GM21381 (cell line): ENCODE measurements around the gene NSD2.
A peak's percentile ranks its signal among the peaks of the same experiment; 100 is the strongest.
"Not testable (repeated sequence)": the region's sequence is repeated elsewhere in the genome, so short reads cannot be mapped to it uniquely, and the experiment has no call there.

Experiments used
- ATAC-seq: cut with Tn5 transposase; IDR thresholded peaks from one replicate; pipeline ENCODE4 v1.9.1; 2021; ENCODE audit warnings: mild to moderate bottlenecking, moderate library complexity; ENCODE audit not compliant: unreplicated experiment

Gene NSD2

DNA sequence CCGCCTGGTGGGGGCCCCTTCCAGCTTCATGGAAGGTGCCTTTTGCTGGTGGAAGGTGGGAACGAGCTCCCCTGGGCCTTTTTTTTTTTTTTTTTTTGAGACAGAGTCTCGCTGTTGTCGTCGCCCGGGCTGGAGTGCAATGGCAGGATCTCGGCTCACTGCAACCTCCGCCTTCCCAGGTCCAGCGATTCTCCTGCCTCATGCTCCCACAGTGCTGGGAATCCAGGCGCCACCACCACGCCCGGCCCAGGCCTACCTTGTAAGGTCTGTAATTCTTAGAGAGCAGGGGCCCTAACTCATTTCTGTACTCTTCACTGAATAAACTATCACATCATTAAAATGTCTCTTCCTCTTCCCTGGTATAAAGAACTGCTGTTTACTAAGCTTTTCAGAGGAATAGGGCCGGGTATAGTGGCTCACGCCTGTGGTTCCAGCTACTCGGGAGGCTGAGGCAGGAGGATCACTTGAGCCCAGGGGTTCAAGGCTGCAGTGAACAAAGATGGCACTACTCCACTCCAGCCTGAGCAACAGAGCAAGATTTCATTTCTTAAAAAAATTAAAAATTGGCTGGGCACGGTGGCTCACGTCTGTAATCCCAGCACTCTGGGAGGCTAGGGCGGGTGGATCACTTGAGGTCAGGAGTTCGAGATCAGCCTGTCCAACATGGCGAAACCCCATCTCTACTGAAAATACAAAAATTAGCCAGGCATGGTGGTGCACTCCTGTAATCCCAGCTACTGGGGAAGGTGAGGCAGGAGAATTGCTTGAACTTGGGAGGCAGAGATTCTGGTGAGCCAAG is 122.7 kb downstream of the NSD2 start:
- ATAC-seq = not testable (repeated sequence)

DNA sequence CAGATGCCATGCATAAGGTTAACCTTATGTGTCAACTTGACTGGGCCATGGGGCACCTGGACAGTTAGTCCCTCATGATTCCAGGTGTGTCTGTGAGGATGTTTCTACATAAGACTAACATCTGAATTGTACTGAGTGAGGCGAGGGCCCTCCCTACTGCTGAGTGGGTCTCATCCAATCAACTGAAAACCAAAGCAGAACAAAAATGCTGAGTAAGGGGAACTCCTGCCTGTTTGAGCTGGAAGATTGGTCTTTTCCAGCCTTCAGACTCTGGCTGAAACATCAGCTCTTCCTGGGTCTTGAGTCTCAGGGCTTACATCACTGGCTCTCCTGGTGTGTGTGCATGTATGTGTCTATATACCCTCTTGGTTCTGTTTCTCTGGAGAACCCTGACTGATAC is 123.7 kb downstream of the NSD2 start:
- no peak for ATAC-seq

DNA sequence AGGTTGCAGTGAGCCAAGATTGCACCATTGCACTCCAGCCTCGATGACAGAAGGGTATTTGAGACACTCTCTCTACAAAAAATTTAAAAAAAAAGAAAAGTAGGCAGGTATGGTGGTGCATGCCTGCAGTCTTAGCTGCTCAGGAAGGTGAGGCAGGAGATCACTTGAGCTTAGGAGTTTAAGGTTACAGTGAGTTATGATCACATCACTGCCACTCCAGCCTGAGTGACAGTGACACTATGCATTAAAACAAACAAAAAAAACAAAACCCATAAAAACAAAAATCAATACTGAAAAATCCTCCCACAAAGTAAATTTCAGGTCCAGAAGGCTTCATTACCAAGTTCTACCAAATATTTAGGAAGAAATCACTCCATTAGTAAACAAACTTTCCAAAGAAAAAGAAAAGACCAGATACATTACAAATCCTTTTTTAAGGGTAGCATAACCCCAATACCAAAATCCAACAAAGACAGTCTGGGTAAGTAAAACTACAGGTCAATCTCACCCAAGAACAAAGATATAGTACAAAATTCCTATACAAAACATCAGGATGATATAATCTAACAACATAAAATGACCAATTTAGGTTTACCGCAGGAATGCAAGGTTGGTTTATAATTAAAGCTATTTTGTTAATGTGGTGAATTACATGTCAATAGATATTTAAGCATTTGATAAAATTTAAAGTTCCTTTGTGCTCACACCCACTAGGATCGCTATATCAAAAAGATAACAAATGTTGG is 125.8 kb downstream of the NSD2 start:
- ATAC-seq = no peak

DNA sequence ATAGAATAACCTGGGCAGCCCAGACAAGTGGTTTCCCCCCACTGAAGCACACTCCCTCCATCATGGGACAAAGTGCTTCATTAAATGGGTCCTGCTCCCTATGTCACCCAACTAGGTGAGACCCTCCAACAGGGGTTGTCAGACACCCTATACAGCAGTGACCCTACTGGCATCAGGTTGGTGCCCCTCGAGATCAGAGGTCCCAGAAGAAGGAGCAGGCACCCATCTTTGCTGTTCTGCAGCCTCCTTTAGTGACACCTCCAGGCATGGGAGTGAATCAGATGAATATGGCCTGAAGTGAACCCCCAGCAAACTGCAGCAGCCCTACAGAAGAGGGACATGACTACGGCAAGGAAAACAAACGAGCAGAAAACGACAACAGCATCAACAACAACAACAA is 126.5 kb downstream of the NSD2 start:
- ATAC-seq = no peak

DNA sequence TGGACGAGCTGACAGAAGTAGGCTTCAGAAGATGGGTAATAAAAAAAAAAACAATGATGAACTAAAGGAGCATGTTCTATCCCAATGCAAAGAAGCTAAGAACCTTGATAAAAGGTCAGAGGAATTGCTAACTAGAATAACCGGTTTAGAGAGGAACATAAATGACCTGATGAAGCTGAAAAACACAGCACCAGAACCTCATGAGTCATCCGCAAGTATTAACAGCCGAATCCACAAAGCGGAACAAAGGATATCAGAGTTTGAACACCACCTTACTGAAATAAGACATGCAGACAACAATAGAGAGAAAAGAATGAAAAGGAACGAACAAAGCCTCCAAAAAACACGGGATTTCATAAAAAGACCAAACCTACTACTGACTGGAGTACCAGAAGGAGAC is 127.1 kb downstream of the NSD2 start:
- ATAC-seq = no peak

DNA sequence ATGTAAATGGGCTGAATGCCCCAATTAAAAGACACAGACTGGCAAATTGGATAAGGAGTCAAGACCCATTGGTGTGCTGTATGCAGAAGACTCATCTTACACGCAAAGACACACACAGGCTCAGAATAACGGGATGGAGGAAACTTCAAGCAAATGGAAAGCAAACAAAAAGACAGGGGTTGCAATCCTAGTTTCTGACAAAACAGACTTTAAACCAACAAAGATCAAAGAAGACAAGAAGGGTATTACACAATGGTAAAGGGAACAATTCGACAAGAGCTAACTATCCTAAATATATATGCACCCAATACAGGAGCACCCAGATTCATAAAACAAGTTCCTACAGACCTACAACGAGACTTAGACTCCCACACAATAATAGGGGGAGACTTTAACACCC is 128.1 kb downstream of the NSD2 start:
- ATAC-seq = not testable (repeated sequence)

DNA sequence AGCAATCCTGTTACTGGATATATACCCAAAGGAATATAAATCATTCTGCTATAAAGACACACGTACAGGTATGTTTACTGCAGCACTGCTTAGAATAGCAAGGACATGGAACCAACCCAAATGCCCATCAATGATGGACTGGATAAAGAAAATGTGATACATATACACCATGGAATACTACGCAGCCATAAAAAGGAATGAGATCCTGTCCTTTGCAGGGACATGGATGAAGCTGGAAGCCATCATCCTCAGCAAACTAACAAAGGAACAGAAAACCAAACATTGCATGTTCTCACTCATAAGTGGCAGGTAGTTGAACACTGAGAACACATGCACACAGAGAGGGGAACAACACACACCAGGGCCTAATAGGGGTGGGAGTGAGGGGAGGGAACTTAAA is 132.2 kb downstream of the NSD2 start:
- not testable (repeated sequence) for ATAC-seq

DNA sequence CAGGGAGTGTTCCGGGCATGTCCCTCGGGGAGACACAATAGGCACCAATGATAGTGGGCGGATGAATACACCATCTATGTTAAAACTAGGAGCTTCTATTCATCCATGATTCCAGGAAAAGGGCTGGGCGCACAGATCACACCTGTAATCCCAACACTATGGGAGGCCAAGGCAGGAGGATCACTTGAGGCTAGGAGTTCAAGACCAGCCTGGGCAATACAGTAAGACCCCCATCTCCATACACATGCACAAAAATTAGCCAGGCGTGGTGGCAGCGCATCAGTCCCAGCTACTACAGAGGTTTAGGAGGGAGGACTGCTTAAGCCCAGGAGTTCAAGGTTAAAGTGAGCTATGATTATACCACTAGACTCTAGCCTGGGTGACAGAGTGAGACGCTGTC is 135.2 kb downstream of the NSD2 start:
- no peak for ATAC-seq

DNA sequence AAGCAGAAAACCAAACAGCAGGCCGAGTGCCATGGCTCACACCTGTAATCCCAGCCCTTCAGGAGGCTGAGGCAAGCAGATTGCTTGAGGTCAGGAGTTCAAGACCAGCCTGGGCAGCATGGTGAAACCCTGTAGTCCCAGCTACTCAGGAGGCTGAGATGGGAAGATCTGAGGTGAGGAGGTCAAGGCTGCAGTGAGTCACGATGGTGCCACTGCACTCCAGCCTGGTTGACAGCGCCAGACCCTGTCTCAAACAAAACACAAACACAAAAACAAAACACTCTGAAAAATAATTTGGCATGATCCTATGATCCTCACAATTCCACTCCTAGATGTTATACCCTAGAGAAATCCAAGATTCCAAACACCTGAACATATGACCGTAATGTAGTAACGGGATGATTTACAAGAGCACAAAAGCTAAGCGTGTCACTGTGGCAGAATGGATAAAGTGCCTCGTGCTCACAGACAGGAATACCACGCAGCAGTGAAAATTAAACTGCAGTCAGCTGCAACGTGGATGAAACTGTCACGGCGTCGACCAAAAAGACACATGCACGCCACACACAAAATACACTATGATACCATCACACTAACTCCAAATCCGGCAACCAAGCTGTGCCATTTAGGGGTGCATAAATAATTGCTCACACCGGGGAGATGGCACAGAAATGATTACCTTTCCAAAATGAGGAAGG is 135.9 kb downstream of the NSD2 start:
- no peak for ATAC-seq

DNA sequence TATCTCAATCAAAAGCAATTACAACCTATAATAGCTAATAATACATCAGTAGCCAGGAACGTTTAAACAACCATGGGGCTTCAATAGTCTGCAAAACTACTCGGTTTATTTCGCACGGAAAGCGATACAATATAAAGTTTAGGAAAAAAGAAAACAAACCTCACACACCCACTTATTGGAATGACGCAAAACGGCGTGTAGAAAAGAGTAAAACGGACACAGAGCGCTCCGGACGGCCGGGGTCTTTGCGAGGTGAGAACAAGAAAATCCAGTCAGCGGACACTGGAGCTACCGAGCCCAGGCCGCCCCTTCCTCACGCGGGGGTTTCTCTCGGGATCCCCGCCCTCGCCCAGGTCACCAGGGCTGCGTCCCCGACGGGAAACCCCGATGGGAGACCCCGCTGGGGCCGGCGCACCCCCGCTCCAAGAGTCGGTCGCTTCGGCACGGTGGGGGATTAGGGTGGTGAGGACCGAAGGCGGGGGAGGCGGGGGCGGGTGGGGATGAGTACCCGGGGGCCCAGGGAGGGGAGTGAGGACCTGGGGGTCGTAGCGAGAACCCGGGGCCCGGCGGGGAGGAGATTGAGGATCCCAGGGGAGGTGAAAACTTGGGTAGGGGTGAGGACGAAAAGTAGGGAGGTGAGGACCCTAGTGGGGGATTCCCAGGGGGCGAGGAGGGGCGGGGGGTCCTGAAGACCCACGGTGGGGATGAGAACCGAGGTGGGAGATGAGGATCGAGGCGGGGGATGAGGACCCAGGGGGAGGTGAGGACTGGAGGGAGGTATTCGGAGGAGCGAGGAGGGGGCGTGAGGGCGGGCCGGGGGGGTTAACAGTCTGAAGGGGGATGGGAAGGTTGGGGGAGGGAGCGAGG is 136.8 kb downstream of the NSD2 start:
- no peak for ATAC-seq

DNA sequence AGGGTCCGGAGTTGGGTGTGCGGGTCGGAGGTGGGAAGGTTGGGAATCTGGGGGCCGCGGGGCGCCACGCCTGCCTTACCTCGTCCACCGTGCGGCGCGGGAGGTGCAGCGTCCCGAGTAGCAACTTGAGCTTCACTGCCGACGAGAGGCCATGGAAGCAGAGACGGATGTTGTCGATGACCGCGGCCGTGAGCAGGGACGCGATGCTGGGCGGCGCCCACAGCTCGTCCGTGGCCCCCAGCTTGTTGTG is 137.4 kb downstream of the NSD2 start:
- ATAC-seq = no peak

DNA sequence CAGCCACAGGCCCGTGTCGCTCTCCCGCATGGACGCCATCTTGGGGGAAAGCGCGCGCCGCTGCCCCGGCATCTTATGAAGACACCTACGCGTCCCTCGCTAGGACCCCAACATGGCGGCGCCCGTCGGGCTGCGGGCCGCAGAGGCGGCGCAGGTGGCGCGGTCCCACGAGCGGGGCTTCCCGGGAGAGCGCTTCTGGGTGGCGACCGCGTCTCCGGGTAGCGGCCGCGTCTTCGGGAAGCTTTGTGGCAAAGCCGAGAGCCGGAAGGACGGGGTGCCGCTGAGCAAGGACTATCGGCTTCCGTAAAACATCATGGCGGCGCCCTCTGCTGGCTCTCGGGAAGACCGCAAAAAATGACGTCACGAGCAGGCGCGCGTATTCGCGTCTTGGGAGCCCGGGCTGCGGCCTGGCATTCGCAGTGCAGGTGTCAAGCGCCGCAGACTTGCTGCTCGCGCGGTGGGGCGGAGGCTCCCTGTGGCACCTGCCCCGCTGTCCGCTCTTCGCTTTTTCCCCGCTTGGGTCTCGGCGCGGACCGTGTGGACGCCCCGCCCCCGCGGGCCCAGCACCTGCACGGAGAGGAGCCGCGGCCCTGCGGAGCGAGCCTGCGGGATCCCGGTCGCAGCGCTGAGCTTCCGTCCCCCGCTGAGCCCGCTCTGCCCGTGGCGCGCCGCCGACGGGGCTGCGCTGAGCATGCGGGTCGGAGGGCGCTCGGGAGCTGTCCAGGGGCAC is 137.9 kb downstream of the NSD2 start, which contains the start of gene NELFA:
TSS of gene NELFA (minus strand) at position 54 of the 730 bp plus-strand sequence. CDS start at position 39, 15 bp downstream.
- ATAC-seq = peak; percentile 87

DNA sequence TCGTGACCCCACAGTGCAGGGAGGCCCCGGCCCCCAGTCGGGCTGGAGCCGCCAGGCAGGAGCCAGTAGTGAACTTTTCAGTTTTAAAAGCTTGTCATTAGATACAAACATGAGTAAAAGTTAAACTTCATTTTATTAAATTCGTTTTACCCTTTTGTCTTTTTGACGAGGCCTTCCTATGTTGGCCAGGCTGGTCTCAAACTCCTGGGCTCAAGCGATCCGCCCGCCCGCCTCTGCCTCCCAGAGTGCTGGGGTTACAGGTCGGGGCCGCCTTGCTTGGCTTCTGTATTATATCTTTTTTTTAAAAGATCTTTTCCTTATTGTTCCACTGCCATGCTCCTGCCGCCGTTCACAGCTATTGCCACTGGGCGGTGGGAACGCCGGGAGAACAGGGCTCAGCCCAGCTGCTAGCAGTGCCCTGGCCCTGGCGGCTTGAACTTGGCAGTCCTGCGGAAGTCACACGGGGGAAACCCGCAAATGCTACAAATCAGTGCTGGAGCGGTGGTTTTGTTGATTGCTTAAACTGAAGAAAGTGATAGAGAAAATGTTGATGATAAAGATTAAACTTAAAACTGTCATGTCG is 138.5 kb downstream of the NSD2 start:
- ATAC-seq = no peak

DNA sequence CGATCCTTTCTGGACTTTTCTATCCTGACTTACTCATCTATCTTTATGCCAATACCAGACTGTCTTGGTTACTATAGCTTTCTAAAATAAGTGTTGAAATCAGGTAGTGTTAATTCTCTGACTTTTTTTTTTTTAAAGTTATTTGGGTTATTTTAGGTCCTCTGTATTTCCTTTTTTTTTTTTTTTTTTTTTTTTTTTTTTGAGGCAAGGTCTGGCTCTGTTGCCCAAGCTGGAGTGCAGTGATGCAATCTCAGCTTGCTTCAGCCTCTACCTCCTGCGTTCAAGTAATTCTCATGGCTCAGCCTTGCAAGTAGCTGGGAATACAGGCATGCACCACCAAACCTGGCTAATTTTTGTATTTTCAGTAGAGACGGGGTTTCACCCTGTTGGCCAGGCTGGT is 140.4 kb downstream of the NSD2 start:
- no peak for ATAC-seq

DNA sequence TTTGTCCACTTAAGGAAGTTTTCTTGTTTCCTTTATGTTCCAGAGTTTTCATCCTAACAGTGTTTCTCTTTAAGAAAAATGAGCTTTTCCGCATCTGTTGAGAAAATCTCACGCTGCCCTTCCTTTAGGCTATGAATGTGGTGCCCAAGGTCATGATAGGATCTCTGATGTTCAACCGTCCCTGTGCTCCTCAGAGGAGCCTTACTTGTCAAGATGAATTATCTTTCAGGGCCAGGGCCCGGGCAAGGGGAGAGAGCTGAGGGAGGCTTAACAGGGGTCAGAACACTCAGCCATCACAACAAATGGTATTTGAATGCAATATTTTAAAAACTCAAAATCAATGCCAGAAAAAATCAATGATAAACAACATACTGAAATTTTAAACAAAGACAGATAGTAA is 143.8 kb downstream of the NSD2 start:
- ATAC-seq = no peak

DNA sequence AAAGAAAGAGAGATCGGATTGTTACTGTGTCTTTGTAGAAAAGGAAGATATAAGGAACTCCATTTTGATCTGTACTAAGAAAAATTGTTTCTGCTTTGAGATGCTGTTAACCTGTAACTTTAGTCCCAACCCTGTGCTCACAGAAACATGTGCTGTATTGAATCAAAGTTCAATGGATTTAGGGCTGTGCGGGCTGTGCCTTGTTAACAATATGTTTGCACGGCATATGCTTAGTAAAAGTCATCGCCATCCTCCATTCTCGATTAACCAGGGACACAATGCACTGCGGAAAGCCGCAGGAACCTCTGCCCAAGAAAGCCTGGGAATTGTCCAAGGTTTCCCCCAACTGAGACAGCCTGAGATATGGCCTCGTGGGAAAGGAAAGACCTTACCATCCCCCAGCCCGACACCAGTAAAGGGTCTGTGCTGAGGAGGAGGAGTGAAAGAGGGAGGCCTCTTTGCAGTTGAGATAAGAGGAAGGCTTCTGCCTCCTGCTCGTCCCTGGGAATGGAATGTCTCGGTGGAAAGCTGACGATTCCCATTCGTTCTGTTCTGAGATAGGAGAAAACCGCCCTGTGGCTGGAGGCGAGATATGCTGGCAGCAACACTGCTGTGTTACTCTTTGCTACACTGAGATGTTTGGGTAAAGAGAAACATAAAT is 150.3 kb downstream of the NSD2 start:
- not testable (repeated sequence) for ATAC-seq

DNA sequence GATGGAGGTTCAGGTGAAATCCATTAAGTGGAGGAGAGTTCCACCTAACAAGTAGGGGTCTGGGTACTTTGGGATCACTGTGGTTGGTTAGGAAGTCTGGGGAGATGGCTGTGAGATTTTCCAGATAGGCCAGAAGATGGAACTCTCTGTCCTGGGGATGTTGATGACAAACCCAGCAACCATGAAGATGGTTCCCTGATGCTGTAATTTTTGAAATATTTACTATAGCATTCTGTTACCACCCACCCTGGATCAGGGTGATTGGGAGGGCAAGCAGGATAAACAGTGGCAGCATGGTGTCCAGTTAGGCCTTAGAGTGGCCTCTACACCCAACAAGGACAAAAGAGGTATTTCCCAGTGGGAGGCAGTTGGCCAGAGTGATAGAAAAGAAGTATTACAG is 153.5 kb downstream of the NSD2 start:
- no peak for ATAC-seq

DNA sequence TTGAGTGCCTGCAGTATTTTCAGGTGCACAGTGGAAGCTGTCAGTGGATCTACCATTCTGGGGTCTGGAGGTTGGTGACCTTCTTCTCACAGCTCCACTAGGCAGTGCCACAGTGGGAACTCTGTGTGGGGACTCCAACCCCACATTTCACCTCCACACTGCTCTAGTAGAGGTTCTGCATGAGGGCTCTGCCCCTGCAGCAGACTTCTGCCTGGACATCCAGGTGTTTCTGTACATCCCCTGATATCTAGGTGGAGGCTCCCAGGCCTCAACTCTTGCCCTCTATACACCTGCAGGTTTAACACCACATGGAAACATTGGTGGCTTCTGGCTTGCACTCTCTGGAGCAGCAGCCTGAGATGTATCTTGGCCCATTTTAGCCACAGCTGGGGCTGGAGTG is 154.6 kb downstream of the NSD2 start:
- ATAC-seq = no peak

DNA sequence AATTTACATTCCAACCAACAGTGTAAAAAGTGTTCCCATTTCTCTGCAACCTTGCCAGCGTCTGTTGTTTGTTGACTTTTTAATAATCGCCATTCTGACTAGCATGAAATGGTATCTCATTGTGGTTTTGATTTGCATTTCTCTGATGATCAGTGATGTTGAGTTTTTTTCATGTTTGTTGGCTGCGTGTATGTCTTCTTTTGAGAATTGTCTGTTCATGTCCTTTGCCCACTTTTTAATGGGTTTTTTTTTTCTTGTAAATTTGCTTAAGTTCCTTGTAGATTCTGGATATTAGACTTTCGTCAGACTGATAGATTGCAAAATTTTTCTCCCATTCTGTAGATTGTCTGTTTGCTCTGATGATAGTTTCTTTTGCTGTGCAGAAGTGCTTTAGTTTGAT is 155.9 kb downstream of the NSD2 start:
- ATAC-seq = not testable (repeated sequence)
